Esophagus muscularis mucosa (tissue), 3 donors: ENCODE results near the gene COG4.

Experiments
- POLR2A ChIP-seq: fragments of 450-650 bp; IDR thresholded peaks from one replicate; pipeline ENCODE4 v1.6.1; 2017; ENCODE audit warnings: antibody characterized with exemption, moderate library complexity, mild to moderate bottlenecking, low read depth
- POLR2AphosphoS5 ChIP-seq, 2 donors: sonication (generic); formaldehyde crosslinking; IDR thresholded peaks; one replicate each; pipeline ENCODE4 v1.6.1; 2017; ENCODE audit warnings: antibody characterized with exemption in 2 of 2
- TF ChIP-seq, protein P1 (sequence below), 3 experiments: fragments of 200-600 bp in 2 of 3; fragments of 450-650 bp in 1 of 3; sonication (generic) in 2 of 3; IDR thresholded peaks; one replicate each; pipeline ENCODE4 v1.5.1; 2017 to 2019; ENCODE audit warnings: antibody characterized with exemption in 3 of 3, mild to moderate bottlenecking in 2 of 3, moderate library complexity in 1 of 3

- TF ChIP-seq, protein P1, sequence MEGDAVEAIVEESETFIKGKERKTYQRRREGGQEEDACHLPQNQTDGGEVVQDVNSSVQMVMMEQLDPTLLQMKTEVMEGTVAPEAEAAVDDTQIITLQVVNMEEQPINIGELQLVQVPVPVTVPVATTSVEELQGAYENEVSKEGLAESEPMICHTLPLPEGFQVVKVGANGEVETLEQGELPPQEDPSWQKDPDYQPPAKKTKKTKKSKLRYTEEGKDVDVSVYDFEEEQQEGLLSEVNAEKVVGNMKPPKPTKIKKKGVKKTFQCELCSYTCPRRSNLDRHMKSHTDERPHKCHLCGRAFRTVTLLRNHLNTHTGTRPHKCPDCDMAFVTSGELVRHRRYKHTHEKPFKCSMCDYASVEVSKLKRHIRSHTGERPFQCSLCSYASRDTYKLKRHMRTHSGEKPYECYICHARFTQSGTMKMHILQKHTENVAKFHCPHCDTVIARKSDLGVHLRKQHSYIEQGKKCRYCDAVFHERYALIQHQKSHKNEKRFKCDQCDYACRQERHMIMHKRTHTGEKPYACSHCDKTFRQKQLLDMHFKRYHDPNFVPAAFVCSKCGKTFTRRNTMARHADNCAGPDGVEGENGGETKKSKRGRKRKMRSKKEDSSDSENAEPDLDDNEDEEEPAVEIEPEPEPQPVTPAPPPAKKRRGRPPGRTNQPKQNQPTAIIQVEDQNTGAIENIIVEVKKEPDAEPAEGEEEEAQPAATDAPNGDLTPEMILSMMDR (IDR thresholded peaks at IDR 0.05), result no peak
- TF ChIP-seq POLR2AphosphoS5 (IDR thresholded peaks at IDR 0.05), result no peak
- no peak for TF ChIP-seq POLR2A
Observed at GRCh38 chr16:70475054-70475871, 48.1 kb downstream of the COG4 start.
